NCI-H2107 treated with DMSO at 0.1 percent for 48 hours (cell line): ENCODE measurements around the gene BAIAP2.
A peak's percentile ranks its signal among the peaks of the same experiment; 100 is the strongest.

Source experiments
- DNase-seq: peaks from one replicate; lab custom pipeline; 2025; ENCODE audit not compliant: unreplicated experiment; lab: John Stamatoyannopoulos, UW

The BAIAP2 gene

GRCh38 chr17:81036197-81036941, 1.4 kb downstream of the BAIAP2 start:
- peak; percentile 38 for DNase-seq

- DNase-seq, result no peak
Measured at GRCh38 chr17:81037026-81037797, 2.3 kb downstream of the BAIAP2 start.

GRCh38 chr17:81037798-81038733, 3.1 kb downstream of the BAIAP2 start:
- DNase-seq, result no peak

GRCh38 chr17:81039096-81039495, 4.1 kb downstream of the BAIAP2 start:
- no peak for DNase-seq

GRCh38 chr17:81039854-81040758, 5.2 kb downstream of the BAIAP2 start:
- DNase-seq, result peak; percentile 44

- no peak for DNase-seq
Measured at GRCh38 chr17:81040791-81041337, 5.9 kb downstream of the BAIAP2 start.

GRCh38 chr17:81042606-81043005, 7.7 kb downstream of the BAIAP2 start:
- no peak for DNase-seq

GRCh38 chr17:81043319-81043724, 8.4 kb downstream of the BAIAP2 start:
- no peak for DNase-seq

- DNase-seq, result no peak
Measured at GRCh38 chr17:81043725-81044427, 8.9 kb downstream of the BAIAP2 start.

- DNase-seq, result no peak
Measured at GRCh38 chr17:81044428-81044763, 9.4 kb downstream of the BAIAP2 start.

GRCh38 chr17:81044764-81045589, 10.0 kb downstream of the BAIAP2 start:
- DNase-seq, result no peak

GRCh38 chr17:81045590-81046095, 10.7 kb downstream of the BAIAP2 start:
- DNase-seq, result no peak

GRCh38 chr17:81046132-81046769, 11.3 kb downstream of the BAIAP2 start:
- DNase-seq, result no peak

GRCh38 chr17:81046770-81047359, 11.9 kb downstream of the BAIAP2 start:
- DNase-seq, result no peak

GRCh38 chr17:81048827-81049371, 13.9 kb downstream of the BAIAP2 start:
- DNase-seq, result no peak

- DNase-seq, result no peak
Measured at GRCh38 chr17:81049372-81049911, 14.5 kb downstream of the BAIAP2 start.

GRCh38 chr17:81049973-81050551, 15.1 kb downstream of the BAIAP2 start:
- DNase-seq, result no peak
